NB4 (cell line): ENCODE measurements around the gene KIF27.

Source experiments
- CTCF ChIP-seq: IDR thresholded peaks from one replicate; pipeline ENCODE4 v1.5.1; 2012; ENCODE audit warnings: low read depth, low read length
- MYC ChIP-seq: IDR thresholded peaks from 2 replicates; pipeline ENCODE4 v1.6.1; 2011; ENCODE audit warnings: low read depth, low read length
- POLR2A ChIP-seq: IDR thresholded peaks from 2 replicates; pipeline ENCODE4 v1.6.1; 2011; ENCODE audit warnings: mild to moderate bottlenecking; ENCODE audit not compliant: insufficient read length; ENCODE audit errors: extremely low read depth

GRCh38 chr9:83962165-83962564 is 40.9 kb upstream of the KIF27 start:
- no peak for TF ChIP-seq CTCF
- TF ChIP-seq POLR2A: no peak
- TF ChIP-seq MYC: no peak
